Keratinocyte (primary cell): ENCODE results near the gene TMEM217.

Source experiments
- EZH2 ChIP-seq: IDR thresholded peaks from one replicate; pipeline ENCODE4 v1.6.1; 2012; ENCODE audit warnings: inconsistent platforms, mild to moderate bottlenecking, low read length, moderate library complexity
- TF ChIP-seq, protein P1 (sequence below), 3 experiments: IDR thresholded peaks in 1 of 3; conservative IDR thresholded peaks in 1 of 3; optimal IDR thresholded peaks in 1 of 3; 2 replicates in 2 of 3; 3 replicates in 1 of 3; pipeline versions ENCODE3 to v1.5.1; 2011; ENCODE audit warnings: low read length in 3 of 3, mild to moderate bottlenecking in 3 of 3, moderate library complexity in 2 of 3, control low read depth in 1 of 3, inconsistent platforms in 1 of 3; ENCODE audit not compliant: insufficient read depth in 2 of 3; ENCODE audit errors: extremely low read depth in 1 of 3

DNA sequence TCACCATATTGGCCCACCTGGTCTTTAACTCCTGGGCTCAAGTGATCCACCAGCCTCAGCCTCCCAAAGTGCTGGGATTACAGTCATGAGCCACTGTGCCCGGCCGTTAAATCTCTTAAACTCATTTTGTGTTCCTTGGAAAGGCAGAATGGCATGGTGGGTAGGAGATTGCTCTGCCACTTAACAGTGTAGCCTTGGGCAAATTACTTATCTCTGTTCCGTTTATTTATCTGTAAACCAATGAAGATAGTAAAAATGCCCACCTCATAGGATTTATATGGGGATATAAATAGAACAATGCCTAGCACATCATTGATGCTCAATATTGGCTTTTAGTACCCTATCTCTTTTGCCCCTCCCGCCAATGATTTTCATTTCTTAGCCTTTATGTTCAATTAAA, 95.2 kb downstream of the TMEM217 start:
- TF ChIP-seq, protein P1, sequence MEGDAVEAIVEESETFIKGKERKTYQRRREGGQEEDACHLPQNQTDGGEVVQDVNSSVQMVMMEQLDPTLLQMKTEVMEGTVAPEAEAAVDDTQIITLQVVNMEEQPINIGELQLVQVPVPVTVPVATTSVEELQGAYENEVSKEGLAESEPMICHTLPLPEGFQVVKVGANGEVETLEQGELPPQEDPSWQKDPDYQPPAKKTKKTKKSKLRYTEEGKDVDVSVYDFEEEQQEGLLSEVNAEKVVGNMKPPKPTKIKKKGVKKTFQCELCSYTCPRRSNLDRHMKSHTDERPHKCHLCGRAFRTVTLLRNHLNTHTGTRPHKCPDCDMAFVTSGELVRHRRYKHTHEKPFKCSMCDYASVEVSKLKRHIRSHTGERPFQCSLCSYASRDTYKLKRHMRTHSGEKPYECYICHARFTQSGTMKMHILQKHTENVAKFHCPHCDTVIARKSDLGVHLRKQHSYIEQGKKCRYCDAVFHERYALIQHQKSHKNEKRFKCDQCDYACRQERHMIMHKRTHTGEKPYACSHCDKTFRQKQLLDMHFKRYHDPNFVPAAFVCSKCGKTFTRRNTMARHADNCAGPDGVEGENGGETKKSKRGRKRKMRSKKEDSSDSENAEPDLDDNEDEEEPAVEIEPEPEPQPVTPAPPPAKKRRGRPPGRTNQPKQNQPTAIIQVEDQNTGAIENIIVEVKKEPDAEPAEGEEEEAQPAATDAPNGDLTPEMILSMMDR (optimal IDR thresholded peaks at IDR 0.05 in 1 of 3, IDR thresholded peaks at IDR 0.05 in 1 of 3, conservative IDR thresholded peaks at IDR 0.05 in 1 of 3; ENCODE audit: extremely low read depth in 1 of 3, insufficient read depth in 2 of 3, low read length in 3 of 3), result no peak
- no peak for TF ChIP-seq EZH2
